Erythroblast (primary cell): ENCODE data around the gene TAF3.

Experiments used
- GATA1 ChIP-seq: IDR thresholded peaks from 2 replicates; pipeline ENCODE4 v1.6.1; 2011; ENCODE audit warnings: low read depth, mild to moderate bottlenecking, control low read depth, low read length, moderate library complexity
- POLR2A ChIP-seq: IDR thresholded peaks from 2 replicates; pipeline ENCODE4 v1.6.1; 2011; ENCODE audit warnings: mild to moderate bottlenecking, low read length

- TF ChIP-seq POLR2A, result no peak
- no peak for TF ChIP-seq GATA1
Observed at GRCh38 chr10:7980196-7980595, 161.9 kb downstream of the TAF3 start.
